Subcutaneous adipose tissue (tissue), 4 donors: Measurements from ENCODE around the gene USP28. TPM values are rescaled to one million over a fixed set of nuclear protein-coding genes. Genes with fewer than 3 reads are reported as not detected.

Experiments
- CTCF ChIP-seq: fragments of 450-650 bp; IDR thresholded peaks from one replicate; pipeline ENCODE4 v1.5.1; 2016; ENCODE audit warnings: low read depth, mild to moderate bottlenecking, control low read depth, antibody characterized with exemption, moderate library complexity
- small RNA-seq: library from RNA; depleted of rRNA; stranded (forward); fragments of <200 nt; gene quantifications from one replicate; pipeline ENCODE3, GENCODE V24; 2016
- total RNA-seq, 4 donors: library from RNA; depleted of rRNA; stranded (reverse); fragments of >200 nt; gene quantifications; one replicate each; pipeline ENCODE4 v1.1.0, GENCODE V29; 2016

Gene USP28
- total RNA-seq, 4 donors from 2014 or later, result 15.0 to 15.5 (median 15.1) TPM

- no peak for TF ChIP-seq CTCF
Observed at GRCh38 chr11:113771964-113772363, 103.4 kb downstream of the USP28 start.

- TF ChIP-seq CTCF, result no peak
Observed at GRCh38 chr11:113764527-113765219, 110.7 kb downstream of the USP28 start.

- TF ChIP-seq CTCF, result no peak
Observed at GRCh38 chr11:113760241-113760640, 115.1 kb downstream of the USP28 start.

- TF ChIP-seq CTCF, result no peak
Observed at GRCh38 chr11:113752932-113753331, 122.4 kb downstream of the USP28 start.

Small RNAs within 50 kb of the gene (small RNA-seq; reads per million reads assigned to genes)
- gene LRRC37A13P, result not detected
- gene RNU6-1107P, result not detected
- gene RPS29P19, result not detected

Other genes with a start within 250 kb of the USP28 start
- gene TMPRSS5, start 169.3 kb downstream of the USP28 start, total RNA-seq, result 1 to 10 TPM in 2 of 4 donors, under 1 TPM in 1, not detected in 1; 0.34 to 7.9 (median 1.1) TPM
- gene ZW10, start 101.9 kb downstream of the USP28 start, total RNA-seq, result 10 to 100 TPM; 12.6 to 17.4 (median 13.6) TPM
- not detected for gene CLDN25, start 95.8 kb downstream of the USP28 start, total RNA-seq
- not detected for gene HTR3B, start 29.2 kb upstream of the USP28 start, total RNA-seq
- gene HTR3A, start 99.5 kb upstream of the USP28 start, total RNA-seq, result not detected
- 100 to 1,000 TPM; 167 to 446 (median 261) TPM for gene ZBTB16, start 184.1 kb upstream of the USP28 start, total RNA-seq